Body of pancreas (tissue), 4 donors: ENCODE measurements around the gene PPIE.

Experiments
- POLR2A ChIP-seq, 3 donors: fragments of 450-650 bp; IDR thresholded peaks; one replicate each; pipeline ENCODE4 v1.6.1; 2016; ENCODE audit warnings: antibody characterized with exemption in 3 of 3, mild to moderate bottlenecking in 2 of 3
- TF ChIP-seq, protein P1 (sequence below), 7 experiments: fragments of 450-650 bp in 4 of 7; fragments of 200-600 bp in 3 of 7; sonication (generic) in 3 of 7; IDR thresholded peaks; one replicate each; pipeline ENCODE4 v1.5.1; 2016 to 2019; ENCODE audit warnings: antibody characterized with exemption in 7 of 7

DNA sequence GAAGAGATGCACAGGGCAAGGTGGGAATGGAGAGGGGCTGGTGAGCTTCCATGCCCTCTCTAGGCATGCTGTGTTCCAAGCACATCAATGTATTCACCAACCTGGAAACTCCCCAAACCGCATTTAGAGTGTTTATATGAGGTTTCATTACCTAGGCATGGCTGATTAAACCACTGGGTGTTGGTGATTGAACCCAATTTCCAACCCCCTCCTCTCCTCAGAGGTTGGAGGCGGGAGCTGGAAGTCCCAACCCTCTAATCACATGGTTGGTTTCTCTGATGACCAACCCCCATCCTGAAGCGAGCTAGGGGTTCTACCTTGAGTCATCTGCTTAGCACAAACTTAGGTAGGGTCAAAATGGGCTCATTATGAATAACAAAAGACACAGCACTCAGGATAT lies 3.0 kb upstream of the PPIE start:
- no peak for TF ChIP-seq POLR2A (IDR thresholded peaks at IDR 0.05)
- TF ChIP-seq, protein P1, sequence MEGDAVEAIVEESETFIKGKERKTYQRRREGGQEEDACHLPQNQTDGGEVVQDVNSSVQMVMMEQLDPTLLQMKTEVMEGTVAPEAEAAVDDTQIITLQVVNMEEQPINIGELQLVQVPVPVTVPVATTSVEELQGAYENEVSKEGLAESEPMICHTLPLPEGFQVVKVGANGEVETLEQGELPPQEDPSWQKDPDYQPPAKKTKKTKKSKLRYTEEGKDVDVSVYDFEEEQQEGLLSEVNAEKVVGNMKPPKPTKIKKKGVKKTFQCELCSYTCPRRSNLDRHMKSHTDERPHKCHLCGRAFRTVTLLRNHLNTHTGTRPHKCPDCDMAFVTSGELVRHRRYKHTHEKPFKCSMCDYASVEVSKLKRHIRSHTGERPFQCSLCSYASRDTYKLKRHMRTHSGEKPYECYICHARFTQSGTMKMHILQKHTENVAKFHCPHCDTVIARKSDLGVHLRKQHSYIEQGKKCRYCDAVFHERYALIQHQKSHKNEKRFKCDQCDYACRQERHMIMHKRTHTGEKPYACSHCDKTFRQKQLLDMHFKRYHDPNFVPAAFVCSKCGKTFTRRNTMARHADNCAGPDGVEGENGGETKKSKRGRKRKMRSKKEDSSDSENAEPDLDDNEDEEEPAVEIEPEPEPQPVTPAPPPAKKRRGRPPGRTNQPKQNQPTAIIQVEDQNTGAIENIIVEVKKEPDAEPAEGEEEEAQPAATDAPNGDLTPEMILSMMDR (IDR thresholded peaks at IDR 0.05): no peak
